ENCODE results near the gene FOSL2.
A peak's percentile ranks its signal among the peaks of the same experiment; 100 is the strongest.

GRCh38 chr2:28350196-28350595 is 42.5 kb upstream of the FOSL2 start:
- TF ChIP-seq SCRT2 (tag by site-specific recombination; IDR thresholded peaks at IDR 0.05): peak; percentile 40; the same call in 1 of the 2 replicates
- no peak for TF ChIP-seq KLF1 (tag by site-specific recombination; IDR thresholded peaks at IDR 0.05)
- no peak for TF ChIP-seq CTCF (tag by site-specific recombination; IDR thresholded peaks at IDR 0.05)
- TF ChIP-seq ZNF10 (tag by site-specific recombination; IDR thresholded peaks at IDR 0.05): no peak
- no peak for TF ChIP-seq RBAK (tag by site-specific recombination; IDR thresholded peaks at IDR 0.05)
- no peak for TF ChIP-seq YY1 (tag by site-specific recombination; IDR thresholded peaks at IDR 0.05)
- TF ChIP-seq, protein P1, sequence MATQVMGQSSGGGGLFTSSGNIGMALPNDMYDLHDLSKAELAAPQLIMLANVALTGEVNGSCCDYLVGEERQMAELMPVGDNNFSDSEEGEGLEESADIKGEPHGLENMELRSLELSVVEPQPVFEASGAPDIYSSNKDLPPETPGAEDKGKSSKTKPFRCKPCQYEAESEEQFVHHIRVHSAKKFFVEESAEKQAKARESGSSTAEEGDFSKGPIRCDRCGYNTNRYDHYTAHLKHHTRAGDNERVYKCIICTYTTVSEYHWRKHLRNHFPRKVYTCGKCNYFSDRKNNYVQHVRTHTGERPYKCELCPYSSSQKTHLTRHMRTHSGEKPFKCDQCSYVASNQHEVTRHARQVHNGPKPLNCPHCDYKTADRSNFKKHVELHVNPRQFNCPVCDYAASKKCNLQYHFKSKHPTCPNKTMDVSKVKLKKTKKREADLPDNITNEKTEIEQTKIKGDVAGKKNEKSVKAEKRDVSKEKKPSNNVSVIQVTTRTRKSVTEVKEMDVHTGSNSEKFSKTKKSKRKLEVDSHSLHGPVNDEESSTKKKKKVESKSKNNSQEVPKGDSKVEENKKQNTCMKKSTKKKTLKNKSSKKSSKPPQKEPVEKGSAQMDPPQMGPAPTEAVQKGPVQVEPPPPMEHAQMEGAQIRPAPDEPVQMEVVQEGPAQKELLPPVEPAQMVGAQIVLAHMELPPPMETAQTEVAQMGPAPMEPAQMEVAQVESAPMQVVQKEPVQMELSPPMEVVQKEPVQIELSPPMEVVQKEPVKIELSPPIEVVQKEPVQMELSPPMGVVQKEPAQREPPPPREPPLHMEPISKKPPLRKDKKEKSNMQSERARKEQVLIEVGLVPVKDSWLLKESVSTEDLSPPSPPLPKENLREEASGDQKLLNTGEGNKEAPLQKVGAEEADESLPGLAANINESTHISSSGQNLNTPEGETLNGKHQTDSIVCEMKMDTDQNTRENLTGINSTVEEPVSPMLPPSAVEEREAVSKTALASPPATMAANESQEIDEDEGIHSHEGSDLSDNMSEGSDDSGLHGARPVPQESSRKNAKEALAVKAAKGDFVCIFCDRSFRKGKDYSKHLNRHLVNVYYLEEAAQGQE (tag by site-specific recombination; IDR thresholded peaks at IDR 0.05): no peak

Measured in HEK293 (cell line).